ENCODE results near the gene CPLX3. TPM values are rescaled to one million over a fixed set of nuclear protein-coding genes. Genes with fewer than 3 reads are reported as not detected.
A peak's percentile ranks its signal among the peaks of the same experiment; 100 is the strongest.

Gene CPLX3
- polyA plus RNA-seq, 1 experiment: not detected

GRCh38 chr15:74865316-74865715, 38.9 kb downstream of the CPLX3 start:
- ChIA-PET POLR2A (interaction anchor here (0.6 to 0.7 kb wide), 2 partner anchors 37 to 40 kb away, joined by 4 to 6 read pairs; no protein-coding TSS in a partner anchor), CTCF (interaction anchor here (0.7 kb wide), 1 partner anchor 23 kb away, joined by 3 read pairs; no protein-coding TSS in a partner anchor)
- no peak for TF ChIP-seq CTCF (IDR thresholded peaks at IDR 0.05; ENCODE audit: low read depth, low read length)

GRCh38 chr15:74866090-74866489, 39.7 kb downstream of the CPLX3 start:
- no peaks in the 10 kb centered on the region for H3K27me3 ChIP-seq (ENCODE audit: control insufficient read depth, insufficient read depth, low read length)
- H3K27ac ChIP-seq (ENCODE audit: low read depth, low read length): peak overlapping the region; percentile 66
- H3K4me3 ChIP-seq (ENCODE audit: low read depth, low read length): no peak overlapping the region
- no peak for TF ChIP-seq CTCF (IDR thresholded peaks at IDR 0.05; ENCODE audit: low read depth, low read length)
- no peaks in the 10 kb centered on the region for H3K9me3 ChIP-seq (ENCODE audit: control insufficient read depth, insufficient read depth, low read length)
- DNase-seq (ENCODE audit: low read depth, low spot score): peak; percentile 48
- ChIA-PET CTCF (interaction anchor here (1.1 kb wide), 1 partner anchor 36 kb away, joined by 3 read pairs; no protein-coding TSS in a partner anchor), POLR2A (interaction anchor here (0.6 kb wide), 1 partner anchor 41 kb away, joined by 6 read pairs; no protein-coding TSS in a partner anchor)

More at GRCh38 chr15:74865316-74865715, 38.9 kb downstream of the CPLX3 start:
- H3K27me3 ChIP-seq (ENCODE audit: control insufficient read depth, insufficient read depth, low read length): no peaks in the 10 kb centered on the region
- DNase-seq (ENCODE audit: low read depth, low spot score): no peak
- H3K4me3 ChIP-seq (ENCODE audit: low read depth, low read length): no peak overlapping the region
- no peaks in the 10 kb centered on the region for H3K9me3 ChIP-seq (ENCODE audit: control insufficient read depth, insufficient read depth, low read length)
- no peak overlapping the region for H3K27ac ChIP-seq (ENCODE audit: low read depth, low read length)

GRCh38 chr15:74867466-74868038, 41.1 kb downstream of the CPLX3 start:
- no peak overlapping the region for H3K27ac ChIP-seq (ENCODE audit: low read depth, low read length)
- ChIA-PET CTCF (interaction anchor here (1.1 kb wide), 1 partner anchor 34 kb away, joined by 7 read pairs; no protein-coding TSS in a partner anchor), POLR2A (no interaction called here)

GRCh38 chr15:74868059-74868458, 41.6 kb downstream of the CPLX3 start:
- Histone ChIP-seq H3K27ac (ENCODE audit: low read depth, low read length) (no peak overlapping the region), H3K4me3 (ENCODE audit: low read depth, low read length) (no peak overlapping the region), H3K27me3 (ENCODE audit: control insufficient read depth, insufficient read depth, low read length) (no peaks in the 10 kb centered on the region), H3K9me3 (ENCODE audit: control insufficient read depth, insufficient read depth, low read length) (no peaks in the 10 kb centered on the region)
- no peak for DNase-seq (ENCODE audit: low read depth, low spot score)
- ChIA-PET POLR2A (no interaction called here), CTCF (interaction anchor here (1.1 kb wide), 1 partner anchor 34 kb away, joined by 7 read pairs; no protein-coding TSS in a partner anchor)
- TF ChIP-seq CTCF (IDR thresholded peaks at IDR 0.05; ENCODE audit: low read depth, low read length): no peak

More at GRCh38 chr15:74867466-74868038, 41.1 kb downstream of the CPLX3 start:
- Histone ChIP-seq H3K4me3 (ENCODE audit: low read depth, low read length) (no peak overlapping the region), H3K9me3 (ENCODE audit: control insufficient read depth, insufficient read depth, low read length) (no peaks in the 10 kb centered on the region), H3K27me3 (ENCODE audit: control insufficient read depth, insufficient read depth, low read length) (no peaks in the 10 kb centered on the region)
- DNase-seq (ENCODE audit: low read depth, low spot score): no peak
- no peak for TF ChIP-seq CTCF (IDR thresholded peaks at IDR 0.05; ENCODE audit: low read depth, low read length)

GRCh38 chr15:74869372-74869725, 42.9 kb downstream of the CPLX3 start:
- CTCF ChIA-PET: interaction anchor here (0.5 to 2.4 kb wide), 5 partner anchors 28 to 136 kb away, joined by 3 to 27 read pairs (median 6); no protein-coding TSS in a partner anchor
- DNase-seq (ENCODE audit: low read depth, low spot score): no peak
- no peaks in the 10 kb centered on the region for H3K27me3 ChIP-seq (ENCODE audit: control insufficient read depth, insufficient read depth, low read length)
- H3K4me3 ChIP-seq (ENCODE audit: low read depth, low read length): no peak overlapping the region
- no peak overlapping the region for H3K27ac ChIP-seq (ENCODE audit: low read depth, low read length)
- POLR2A ChIA-PET: interaction anchor here (0.7 to 1.2 kb wide), 2 partner anchors 12 to 27 kb away, joined by 3 to 4 read pairs; no protein-coding TSS in a partner anchor
- no peaks in the 10 kb centered on the region for H3K9me3 ChIP-seq (ENCODE audit: control insufficient read depth, insufficient read depth, low read length)
- no peak for TF ChIP-seq CTCF (IDR thresholded peaks at IDR 0.05; ENCODE audit: low read depth, low read length)

Data from AG04450 (cell line).